Kidney epithelial cell (primary cell): Measurements from ENCODE around the gene CFHR3. TPM values are rescaled to one million over a fixed set of nuclear protein-coding genes. Genes with fewer than 3 reads are reported as not detected.
A peak's percentile ranks its signal among the peaks of the same experiment; 100 is the strongest.
"Not testable (repeated sequence)": the region's sequence is repeated elsewhere in the genome, so short reads cannot be mapped to it uniquely, and the experiment has no call there.

ENCODE experiments used
- DNase-seq: peaks from one replicate; pipeline ENCODE4 v3.0.0-alpha.2; 2010; ENCODE audit warnings: low read depth
- H3K27me3 ChIP-seq: 2 replicates; pipeline ENCODE4 v1.6.0; 2011; ENCODE audit warnings: low read length; ENCODE audit not compliant: control insufficient read depth, insufficient read depth
- H3K36me3 ChIP-seq: 2 replicates; pipeline ENCODE4 v1.5.1; 2011; ENCODE audit warnings: low read length; ENCODE audit not compliant: control insufficient read depth, insufficient read depth
- H3K4me3 ChIP-seq: 2 replicates; pipeline ENCODE4 v1.5.1; 2011; ENCODE audit warnings: low read depth, mild to moderate bottlenecking, control low read depth, low read length
- total RNA-seq: library from RNA; depleted of rRNA; stranded (reverse); fragments of >200 nt; gene quantifications from 2 replicates; pipeline ENCODE4 v1.2.3, GENCODE V29; 2015
- TF ChIP-seq, protein P1 (sequence below): IDR thresholded peaks from 2 replicates; pipeline ENCODE4 v1.5.1; 2011; ENCODE audit warnings: mild to moderate bottlenecking, moderate library complexity, low read length, control low read depth, inconsistent platforms; ENCODE audit not compliant: insufficient read depth, poor library complexity, severe bottlenecking

CFHR3 gene
- total RNA-seq, 1 donor from 2014 or later = not detected

- H3K36me3 ChIP-seq, H3K27me3 ChIP-seq, H3K4me3 ChIP-seq, DNase-seq: not testable (repeated sequence)
- TF ChIP-seq, protein P1, sequence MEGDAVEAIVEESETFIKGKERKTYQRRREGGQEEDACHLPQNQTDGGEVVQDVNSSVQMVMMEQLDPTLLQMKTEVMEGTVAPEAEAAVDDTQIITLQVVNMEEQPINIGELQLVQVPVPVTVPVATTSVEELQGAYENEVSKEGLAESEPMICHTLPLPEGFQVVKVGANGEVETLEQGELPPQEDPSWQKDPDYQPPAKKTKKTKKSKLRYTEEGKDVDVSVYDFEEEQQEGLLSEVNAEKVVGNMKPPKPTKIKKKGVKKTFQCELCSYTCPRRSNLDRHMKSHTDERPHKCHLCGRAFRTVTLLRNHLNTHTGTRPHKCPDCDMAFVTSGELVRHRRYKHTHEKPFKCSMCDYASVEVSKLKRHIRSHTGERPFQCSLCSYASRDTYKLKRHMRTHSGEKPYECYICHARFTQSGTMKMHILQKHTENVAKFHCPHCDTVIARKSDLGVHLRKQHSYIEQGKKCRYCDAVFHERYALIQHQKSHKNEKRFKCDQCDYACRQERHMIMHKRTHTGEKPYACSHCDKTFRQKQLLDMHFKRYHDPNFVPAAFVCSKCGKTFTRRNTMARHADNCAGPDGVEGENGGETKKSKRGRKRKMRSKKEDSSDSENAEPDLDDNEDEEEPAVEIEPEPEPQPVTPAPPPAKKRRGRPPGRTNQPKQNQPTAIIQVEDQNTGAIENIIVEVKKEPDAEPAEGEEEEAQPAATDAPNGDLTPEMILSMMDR = peak; percentile 16
Measured at GRCh38 chr1:196827860-196828259, 53.2 kb downstream of the CFHR3 start.

Other genes with a start within 250 kb of the CFHR3 start
- gene KCNT2, start 166.4 kb upstream of the CFHR3 start, total RNA-seq = 1.2 and 1.8 TPM in 2 replicates
- gene CFH, start 122.8 kb upstream of the CFHR3 start, total RNA-seq = 0.58 and 0.89 TPM in 2 replicates
- not detected in 2 replicates for gene CFHR1, start 44.9 kb downstream of the CFHR3 start, total RNA-seq
- gene CFHR4, start 113.2 kb downstream of the CFHR3 start, total RNA-seq = not detected in 2 replicates
- gene CFHR2, start 168.9 kb downstream of the CFHR3 start, total RNA-seq = not detected in 2 replicates
- not detected in 2 replicates for gene CFHR5, start 202.7 kb downstream of the CFHR3 start, total RNA-seq